ENCODE measurements around the gene ASIC1. TPM values are rescaled to one million over a fixed set of nuclear protein-coding genes. Genes with fewer than 3 reads are reported as not detected.

Gene ASIC1
- total RNA-seq, 1 donor from 2014 or later, result not detected

- no peak for DNase-seq (ENCODE audit: low read depth in 2 of 2)
Measured at GRCh38 chr12:50060120-50060468, 2.7 kb downstream of the ASIC1 start.

DNA sequence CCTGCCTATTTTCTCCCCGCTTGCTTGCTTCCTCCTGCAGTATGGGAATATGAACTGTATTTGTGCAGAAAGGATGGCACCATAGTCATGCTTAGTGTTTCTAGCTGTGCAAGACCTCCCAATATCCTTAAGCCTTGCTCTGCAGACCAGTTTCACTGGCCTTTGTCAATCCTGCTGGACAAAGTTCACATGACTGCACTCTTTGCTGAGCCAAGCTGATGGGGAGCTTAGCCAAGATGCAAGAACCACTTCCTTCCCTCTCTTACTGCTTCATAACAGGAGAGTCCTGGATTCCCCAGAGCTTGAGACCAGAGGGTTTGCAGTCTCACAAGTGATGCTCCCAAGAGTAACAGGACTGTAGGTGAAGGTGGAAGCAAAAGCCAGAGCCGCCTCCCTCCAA, 3.8 kb downstream of the ASIC1 start:
- peak in 1 of 2 donors; percentile 21 for DNase-seq (ENCODE audit: low read depth in 2 of 2)

DNA sequence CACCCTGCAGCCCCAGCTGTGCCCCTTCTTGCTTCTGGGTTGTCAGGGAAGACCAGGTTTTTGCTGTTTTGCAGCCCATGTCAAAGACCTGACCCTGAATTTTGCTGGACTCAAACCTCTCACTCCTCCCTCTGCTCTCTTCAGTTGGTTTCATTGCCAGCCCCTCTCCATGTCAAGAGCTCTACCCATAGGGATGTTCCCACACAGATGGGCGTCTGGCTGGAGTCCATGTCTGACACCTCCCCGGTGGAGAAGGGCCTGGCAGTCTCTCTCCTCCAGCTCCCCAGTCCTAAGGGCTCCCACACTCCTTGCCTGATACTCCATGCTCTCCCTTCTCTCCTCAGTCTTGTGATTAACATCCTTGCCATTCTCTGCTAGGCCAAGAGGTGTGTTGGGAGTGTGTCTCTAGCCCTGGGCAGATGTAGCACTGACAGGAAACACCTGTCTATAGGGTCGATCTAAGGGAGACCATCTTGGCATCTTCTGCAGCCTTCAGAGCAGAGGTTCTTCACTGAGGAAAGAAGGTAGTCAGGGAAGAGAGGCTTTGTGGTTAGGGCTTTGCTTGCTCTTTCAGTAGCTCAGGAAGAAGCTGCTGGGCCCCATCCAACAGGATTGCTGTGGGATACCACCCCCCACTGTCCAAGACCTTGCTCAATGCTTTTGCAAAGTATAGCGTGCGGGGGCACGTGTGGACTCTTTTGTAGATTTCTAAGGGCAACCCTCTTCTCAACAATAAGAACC, 4.7 kb downstream of the ASIC1 start:
- no peak for DNase-seq (ENCODE audit: low read depth in 2 of 2)

GRCh38 chr12:50062728-50063460, 5.5 kb downstream of the ASIC1 start:
- DNase-seq (ENCODE audit: low read depth in 2 of 2), result no peak

DNA sequence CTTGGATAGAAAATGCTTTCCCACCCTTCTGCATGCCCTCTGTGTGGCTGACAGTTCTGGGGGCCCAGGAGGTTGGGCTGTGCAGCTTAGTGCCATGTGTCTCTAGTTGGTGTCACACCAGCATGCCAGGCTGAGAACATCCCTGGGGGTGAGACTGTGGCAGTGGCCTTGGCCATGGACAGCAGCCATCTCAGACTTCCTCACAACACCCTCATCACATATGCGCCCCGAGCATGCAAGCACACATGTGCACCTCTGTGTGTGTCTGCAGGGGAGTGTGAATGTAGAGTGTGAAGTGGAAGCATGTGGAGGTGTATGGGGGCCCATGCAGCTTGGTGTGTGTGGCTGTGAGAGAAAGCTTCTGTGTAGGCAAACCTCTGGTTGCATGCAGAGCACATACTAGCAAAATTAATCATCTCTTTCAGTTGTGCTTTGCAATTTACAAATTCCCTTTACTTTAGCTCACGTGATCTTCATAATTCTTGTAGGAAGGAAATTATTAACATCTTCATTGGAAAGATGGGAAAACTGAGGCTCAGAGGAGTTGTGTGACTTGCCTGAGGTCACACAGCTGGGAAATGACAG, 8.4 kb downstream of the ASIC1 start:
- DNase-seq (ENCODE audit: low read depth in 2 of 2), result no peak

DNA sequence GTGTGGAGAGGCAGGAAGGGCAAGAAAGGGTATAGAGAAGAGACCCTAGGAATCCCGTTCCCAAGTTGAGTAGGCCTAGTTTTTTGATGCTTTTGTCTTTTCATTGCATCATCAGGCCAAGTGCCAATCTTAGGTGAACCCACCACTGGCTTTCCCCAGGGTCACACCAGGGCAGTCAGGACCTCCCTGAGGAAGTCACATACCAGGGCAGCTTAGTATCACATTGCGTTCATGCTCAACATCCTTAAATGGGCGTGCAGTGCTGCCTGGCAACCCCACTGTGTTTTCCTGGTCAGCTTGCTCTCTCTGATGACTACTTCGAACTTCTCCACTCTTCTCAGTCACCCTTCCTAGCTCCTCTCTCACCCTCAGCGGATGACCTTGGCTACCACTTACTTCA, 9.0 kb downstream of the ASIC1 start:
- DNase-seq (ENCODE audit: low read depth in 2 of 2), result peak in 1 of 2 donors; percentile 45

DNA sequence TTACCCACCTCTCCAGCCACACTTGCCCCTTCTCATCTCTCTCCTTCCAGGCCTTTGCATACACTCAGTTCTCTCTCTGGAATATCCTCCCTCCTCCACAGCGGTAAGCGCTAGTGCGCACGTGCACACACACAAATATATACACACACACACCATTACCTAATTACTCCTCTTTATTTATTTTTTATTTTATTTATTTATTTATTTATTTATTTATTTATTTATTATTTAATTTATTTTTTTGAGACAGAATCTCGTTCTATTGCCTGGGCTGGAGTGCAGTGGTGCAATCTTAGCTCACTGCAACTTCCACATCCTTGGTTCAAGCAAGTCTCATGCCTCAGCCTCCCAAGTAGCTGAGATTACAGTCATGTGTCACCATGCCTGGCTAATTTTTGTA, 11.7 kb downstream of the ASIC1 start:
- DNase-seq (ENCODE audit: low read depth in 2 of 2), result no peak

- no peak for DNase-seq (ENCODE audit: low read depth in 2 of 2)
Measured at GRCh38 chr12:50069539-50069938, 12.1 kb downstream of the ASIC1 start.

GRCh38 chr12:50070314-50071060, 13.1 kb downstream of the ASIC1 start:
- DNase-seq (ENCODE audit: low read depth in 2 of 2), result peak; percentile 73 to 87

DNA sequence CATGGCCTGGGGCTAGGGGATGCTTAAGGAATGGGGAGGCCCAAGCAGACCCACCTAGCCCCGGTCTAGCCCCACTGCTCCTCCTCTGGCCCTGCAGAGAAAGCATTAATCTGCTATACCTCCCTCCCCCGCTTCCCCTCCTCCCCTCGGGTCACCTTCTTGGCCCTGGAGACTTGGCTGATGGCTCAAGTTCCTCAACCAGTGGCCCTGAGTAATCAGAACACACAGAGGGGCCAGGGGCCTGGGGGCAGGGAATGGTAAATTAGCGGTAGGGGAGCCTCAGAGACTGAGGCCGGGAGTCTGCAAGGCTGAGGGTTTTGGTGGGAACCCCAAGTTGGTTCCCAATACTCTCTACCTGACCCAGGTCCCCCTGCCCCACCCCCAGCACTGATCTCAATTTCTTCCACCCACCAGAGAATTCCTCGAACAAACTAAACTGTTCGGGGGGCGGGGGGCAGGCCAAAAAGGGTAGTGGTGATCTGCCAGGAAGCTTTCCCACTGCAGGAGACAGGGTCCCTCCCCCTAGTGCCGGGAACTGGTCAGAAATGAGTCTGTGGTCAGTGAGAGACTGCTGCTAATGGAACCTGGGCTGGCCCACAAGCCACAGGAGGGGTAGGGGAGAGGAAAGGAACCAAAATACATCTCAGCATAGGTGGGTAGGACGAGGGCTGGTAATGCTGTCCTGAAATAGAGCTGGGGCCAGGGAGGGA, 15.0 kb downstream of the ASIC1 start:
- DNase-seq (ENCODE audit: low read depth in 2 of 2), result no peak

DNA sequence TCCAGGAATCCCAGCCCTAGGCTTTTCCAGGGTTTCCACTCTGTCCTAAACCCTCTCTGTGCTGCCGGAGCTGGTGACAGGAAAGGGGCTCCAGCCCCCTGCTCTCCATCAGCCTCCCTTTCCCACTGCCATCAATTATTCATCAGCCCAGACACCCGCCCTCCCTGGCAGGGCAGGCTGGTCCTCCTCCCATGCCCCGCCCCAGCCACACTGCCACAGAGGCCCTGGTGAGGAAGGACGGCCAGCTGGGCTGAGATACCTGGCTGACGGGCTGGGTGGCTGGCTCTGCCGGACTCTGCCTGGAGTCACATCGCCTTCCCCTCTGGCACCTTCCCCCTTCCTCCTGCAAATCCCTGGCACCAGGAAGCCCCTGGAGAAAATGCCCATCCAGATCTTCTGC, 15.8 kb downstream of the ASIC1 start:
- no peak for DNase-seq (ENCODE audit: low read depth in 2 of 2)

DNA sequence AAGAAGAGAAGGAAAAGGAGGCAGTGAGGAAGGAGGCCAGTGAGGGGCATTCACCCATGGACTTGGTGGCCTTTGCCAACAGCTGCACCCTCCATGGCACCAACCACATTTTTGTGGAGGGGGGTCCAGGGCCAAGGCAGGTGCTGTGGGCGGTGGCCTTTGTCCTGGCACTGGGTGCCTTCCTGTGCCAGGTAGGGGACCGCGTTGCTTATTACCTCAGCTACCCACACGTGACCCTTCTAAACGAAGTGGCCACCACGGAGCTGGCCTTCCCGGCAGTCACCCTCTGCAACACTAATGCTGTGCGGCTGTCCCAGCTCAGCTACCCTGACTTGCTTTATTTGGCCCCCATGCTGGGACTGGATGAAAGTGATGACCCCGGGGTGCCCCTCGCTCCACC, 16.3 kb downstream of the ASIC1 start:
- DNase-seq (ENCODE audit: low read depth in 2 of 2), result no peak

DNA sequence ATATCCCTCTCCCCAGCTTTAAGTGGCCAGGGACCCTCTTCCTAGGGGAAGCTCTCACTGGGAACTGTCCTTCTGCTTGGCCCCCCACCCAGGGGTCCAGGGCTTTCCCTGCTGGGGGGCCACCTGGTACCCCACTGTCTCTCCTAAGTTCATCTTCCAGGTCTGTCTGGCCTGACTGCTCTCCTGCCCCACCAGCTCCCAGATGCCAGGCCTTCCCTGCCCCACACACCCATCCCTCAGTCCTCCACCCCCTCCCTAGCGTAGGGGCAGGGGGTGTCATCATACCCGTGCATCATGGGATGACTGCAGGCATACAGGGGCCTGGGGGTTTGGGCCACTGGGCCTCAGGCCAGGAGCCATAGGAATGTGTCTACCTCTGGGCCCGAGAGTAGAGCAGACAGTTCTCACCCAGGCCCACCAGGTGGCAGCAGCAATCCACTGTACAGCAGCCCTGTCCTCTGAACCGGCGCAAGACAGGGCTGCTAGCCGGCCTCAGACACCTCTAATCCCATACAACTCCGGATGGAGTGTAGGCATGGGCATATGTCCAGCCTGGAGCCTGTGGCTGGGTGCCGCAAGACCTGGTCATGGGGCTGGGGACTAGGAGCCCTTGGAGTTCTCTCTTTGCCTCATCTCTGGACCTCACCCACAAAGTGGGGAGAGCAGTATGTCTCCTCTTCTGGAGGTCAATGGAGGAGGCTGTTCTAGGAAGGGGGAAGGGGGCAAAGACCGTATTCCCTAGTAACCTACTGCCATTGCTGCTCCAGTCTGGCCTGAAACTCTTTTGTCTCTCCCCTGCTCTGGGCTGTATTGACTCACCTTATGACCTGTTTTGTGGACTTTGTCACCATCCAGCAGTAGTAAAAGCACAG, 17.8 kb downstream of the ASIC1 start:
- peak; percentile 88 to 89 for DNase-seq (ENCODE audit: low read depth in 2 of 2)

- no peak for DNase-seq (ENCODE audit: low read depth in 2 of 2)
Measured at GRCh38 chr12:50075808-50076170, 18.4 kb downstream of the ASIC1 start.

DNA sequence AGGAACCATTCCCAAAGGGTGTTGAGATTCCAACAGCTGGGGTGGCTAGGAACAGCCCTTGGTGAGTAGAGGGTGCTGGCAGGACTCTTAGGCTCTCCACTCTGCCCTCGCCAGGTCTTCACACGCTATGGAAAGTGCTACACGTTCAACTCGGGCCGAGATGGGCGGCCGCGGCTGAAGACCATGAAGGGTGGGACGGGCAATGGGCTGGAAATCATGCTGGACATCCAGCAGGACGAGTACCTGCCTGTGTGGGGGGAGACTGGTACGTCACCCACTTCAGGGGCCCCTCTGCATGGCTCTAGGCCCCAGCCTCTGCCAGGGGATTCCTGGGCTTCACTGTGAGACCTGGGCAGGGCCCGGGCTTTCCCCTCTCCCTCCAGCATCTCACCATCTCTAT, 19.7 kb downstream of the ASIC1 start:
- DNase-seq (ENCODE audit: low read depth in 2 of 2), result no peak

DNA sequence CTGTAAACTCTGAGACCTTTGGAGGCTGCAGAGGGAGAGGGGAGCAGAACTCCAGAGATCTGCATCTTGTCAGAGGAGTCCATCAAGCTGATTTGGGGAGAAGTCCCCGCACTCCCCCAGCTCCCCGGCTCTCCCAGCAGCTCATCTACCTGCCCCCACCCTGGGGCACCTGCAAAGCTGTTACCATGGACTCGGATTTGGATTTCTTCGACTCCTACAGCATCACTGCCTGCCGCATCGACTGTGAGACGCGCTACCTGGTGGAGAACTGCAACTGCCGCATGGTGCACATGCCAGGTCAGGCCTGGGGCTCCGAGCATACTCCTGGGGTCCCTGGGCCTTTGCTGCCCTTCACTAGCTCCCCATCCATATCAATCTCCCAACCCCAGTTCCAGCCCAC, 20.9 kb downstream of the ASIC1 start:
- DNase-seq (ENCODE audit: low read depth in 2 of 2), result no peak

DNA sequence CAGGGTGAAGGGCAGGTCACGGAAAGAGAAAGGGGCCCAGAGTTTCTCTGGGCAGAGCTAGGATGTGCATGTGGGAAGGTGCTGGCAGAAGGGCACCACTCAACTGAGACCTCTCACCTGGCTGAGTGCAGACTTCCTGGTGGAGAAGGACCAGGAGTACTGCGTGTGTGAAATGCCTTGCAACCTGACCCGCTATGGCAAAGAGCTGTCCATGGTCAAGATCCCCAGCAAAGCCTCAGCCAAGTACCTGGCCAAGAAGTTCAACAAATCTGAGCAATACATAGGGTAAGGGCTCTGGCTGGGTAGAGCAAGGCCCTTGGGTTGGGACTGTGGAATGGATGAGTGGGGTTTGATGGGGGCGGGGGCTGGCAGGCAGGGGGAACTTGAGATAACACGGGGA, 22.4 kb downstream of the ASIC1 start:
- peak in 1 of 2 donors; percentile 27 for DNase-seq (ENCODE audit: low read depth in 2 of 2)

GRCh38 chr12:50081096-50081808, 23.9 kb downstream of the ASIC1 start:
- no peak for DNase-seq (ENCODE audit: low read depth in 2 of 2)

DNA sequence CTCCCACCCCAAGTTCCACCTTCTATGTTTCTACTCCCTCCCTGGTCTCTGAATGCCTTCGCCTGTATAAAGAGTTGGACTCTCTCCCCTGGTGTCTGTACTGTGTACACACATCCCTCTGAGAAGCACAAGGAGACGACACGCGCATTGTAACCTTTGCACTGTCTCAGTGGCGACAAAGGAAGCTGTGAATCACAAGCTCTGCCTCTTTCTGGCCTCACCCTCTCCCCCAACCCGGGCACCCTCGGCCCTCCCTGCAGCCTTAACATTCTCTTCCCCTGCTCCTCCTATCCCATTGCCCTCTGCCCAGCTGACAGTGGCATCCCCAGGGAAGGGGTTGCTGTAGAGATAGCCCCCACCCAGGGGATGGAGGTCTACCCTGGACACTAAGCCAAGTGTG, 25.2 kb downstream of the ASIC1 start:
- no peak for DNase-seq (ENCODE audit: low read depth in 2 of 2)

DNA sequence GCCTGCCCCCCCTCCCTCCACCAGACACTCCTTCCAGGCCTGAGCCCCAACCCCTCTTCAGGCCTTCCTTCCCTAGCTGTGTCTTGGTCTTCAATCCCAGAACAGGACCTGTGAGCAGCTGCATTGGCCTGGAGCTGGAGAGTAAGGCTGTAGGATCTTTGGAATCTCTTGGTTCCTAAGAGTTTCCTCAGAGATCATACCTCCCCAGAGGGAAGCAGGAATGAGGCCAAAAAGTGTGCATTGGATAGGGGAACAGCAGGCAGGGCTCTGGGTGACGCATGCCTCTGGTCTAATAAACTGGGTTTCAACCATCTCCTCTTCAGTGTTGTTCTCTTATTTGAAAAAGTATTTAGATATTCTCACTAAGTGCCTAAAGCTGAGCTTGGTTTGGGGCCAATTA, 25.9 kb downstream of the ASIC1 start:
- DNase-seq (ENCODE audit: low read depth in 2 of 2), result no peak

Measured in lung microvascular endothelial cell (primary cell).